ENCODE results near the gene DUSP6.
"Not testable (repeated sequence)": the region's sequence is repeated elsewhere in the genome, so short reads cannot be mapped to it uniquely, and the experiment has no call there.

DUSP6 gene

DNA sequence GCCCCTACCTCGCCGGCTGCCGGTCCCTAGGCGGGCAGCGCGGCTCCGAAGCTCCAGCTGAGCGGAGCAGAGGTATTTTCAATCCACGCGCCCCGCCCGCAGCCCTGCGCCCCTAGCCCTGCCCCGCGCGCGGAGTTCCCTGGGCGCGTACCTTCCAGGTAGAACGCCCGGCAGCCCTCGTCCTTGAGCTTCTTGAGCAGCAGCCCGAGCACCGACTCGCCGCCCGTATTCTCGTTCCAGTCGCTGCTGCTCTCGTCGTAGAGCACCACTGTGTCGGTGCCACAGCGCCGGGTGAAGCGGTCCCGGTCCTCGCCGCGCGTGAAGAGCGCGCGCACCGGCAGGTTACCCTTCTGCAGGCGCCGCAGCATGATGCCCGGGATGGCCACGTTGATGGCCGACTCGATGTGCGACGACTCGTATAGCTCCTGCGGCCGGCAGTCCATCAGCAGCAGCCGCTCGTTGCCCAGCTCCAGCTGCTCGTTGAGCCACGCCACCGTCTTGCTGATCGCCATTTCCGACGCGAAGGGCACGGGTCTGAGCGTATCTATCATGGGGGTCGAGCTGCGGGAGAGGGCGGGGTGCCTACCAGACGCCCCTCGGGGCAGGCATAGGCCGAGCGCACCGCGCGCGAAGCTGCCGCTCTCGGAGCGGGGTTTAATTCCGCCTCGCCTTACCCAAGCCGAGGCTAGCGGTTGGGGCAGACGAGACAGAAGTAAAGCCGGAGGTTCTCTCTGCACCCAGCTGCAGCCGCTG, 636 bp downstream of the DUSP6 start:
- peak; percentile 53 for DNase-seq

GRCh38 chr12:89350630-89351488, 1.4 kb downstream of the DUSP6 start:
- DNase-seq, result peak; percentile 40

DNA sequence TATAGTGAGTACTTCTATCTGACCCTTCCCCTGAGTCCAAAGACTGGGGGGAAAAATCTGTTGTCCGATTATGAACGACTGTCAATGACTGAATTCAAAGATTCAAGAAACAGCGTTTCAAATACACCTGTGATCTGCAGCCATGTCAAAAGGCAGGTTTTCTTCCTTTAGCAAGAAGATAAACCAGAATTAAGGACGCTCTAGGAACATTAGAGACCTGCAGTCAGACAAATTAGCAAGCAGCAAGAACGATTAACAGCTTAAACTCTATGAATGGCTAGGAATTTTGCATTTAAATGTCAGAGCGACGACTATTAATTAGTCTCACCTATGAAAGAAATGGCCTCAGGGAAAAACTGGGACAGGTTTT, 2.1 kb downstream of the DUSP6 start:
- DNase-seq, result no peak

DNA sequence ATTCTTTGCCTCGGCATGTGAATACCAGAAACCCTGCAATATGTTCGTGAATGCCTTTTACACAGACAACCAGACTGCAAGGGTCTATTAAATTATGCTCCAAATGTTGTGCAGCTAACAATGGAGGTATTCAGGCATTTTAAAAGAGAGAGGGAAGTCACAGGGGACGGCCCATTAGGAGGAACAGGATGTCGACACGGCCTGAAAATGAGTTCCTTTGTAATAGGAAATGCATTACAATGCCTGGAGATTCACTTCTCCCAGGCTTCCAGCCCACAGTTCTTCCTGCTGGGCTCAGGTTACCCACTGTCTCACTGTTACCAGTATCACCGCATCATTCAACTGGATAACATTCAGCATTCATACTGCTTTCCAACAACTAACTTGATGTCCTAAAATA, 2.5 kb downstream of the DUSP6 start:
- no peak for DNase-seq

DNA sequence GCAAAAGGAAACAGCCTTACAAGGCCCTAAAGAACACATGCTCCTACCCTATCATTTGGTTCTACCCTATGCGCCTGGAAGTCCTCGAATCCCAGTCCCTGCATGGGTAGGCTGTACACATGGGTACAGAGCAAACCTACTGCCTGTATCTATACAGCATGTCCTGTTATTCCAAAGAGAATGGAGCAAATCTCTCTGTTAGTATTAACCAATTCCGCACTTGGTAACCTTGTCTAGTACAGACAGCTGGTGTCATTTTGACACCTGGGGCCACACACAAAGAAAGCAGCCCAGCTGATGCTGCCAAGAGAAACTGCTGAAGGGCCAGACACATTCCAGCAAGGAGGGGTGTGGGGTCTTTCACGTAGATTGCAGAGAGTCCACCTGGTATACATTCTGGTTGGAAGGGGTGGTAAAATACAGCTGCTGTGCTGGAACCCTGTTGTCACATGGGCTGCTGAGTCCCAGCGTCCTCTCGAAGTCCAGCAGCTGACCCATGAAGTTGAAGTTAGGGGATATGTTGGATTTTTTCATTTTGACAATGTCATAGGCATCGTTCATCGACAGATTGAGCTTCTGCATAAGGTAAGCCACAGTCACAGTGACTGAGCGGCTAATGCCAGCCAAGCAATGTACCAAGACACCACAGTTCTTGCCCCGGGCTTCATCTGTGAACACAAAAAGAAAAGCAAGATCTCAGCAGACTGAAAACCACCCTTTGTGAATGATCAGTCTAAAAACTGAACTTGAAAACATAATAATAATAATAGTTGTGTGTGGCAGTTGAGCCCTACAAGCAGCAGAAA, 3.2 kb downstream of the DUSP6 start:
- no peak for DNase-seq

DNA sequence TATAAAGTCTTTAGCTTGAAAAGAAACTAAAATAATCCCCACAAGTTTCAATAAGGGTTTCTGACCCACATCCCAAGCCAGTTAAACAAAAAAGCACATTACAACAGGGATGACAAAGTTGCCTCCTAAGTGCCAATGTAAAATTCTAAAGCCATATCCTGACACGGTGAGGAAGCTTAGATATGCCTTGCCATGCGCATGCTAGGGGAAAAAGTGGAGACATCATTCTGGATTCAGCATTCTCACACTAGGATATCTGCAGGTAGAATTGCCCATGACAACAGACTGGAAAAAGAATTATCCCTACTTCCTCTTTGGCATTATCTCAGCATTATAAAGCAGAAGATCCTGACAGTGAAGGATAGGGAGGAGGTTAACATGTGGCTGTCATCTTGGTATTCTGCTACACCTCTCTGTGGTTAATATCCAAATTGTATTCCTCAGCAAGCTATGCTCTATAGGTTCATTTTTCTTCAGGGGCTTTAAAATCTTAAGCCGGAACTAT, 4.9 kb downstream of the DUSP6 start:
- DNase-seq, result no peak

- DNase-seq, result no peak
These were observed 5.5 kb downstream of the DUSP6 start for GRCh38 chr12:89346741-89347324.

DNA sequence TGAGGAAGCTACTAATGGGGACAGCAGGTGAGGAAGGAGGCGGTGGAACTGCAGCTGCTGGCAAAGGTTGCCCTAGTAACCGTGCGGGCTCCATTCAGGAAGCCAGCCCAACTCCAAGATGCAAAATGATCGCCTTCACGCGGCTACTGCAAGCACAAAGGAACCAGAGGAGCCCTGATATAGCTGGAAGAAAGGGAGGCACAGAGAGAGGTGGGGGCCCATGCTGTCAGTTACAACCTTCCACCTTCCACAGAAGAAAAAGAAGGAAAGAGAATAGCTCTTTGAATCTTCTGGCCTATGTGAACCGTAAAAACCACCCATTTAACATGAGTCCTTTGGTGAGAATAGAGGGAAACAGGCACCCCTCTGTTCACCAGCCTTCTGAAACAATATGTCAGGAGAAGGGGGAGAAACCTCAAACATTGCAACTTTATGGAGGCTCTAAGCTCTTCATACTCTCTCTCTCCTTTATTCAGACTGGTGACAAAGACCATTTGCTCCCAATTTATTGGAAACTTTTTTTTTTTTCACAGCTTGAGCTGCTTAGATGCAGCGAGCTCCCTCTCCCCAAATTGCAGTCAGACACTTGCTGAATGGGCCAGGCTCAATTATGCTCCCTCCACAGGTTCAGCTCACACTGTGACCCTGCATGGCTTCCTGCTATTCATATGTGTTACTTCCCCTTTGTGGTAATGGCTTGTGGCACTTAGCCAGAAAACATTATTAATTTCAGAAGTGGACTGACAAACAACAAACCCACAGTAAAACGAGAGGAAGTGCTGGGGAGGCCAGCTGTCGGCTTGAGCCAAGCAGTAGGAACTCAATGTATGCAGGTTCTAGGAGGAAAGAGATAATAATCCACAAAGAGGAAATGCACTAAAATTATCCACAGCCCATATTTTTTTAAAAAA, 6.2 kb downstream of the DUSP6 start:
- peak; percentile 48 for DNase-seq

DNA sequence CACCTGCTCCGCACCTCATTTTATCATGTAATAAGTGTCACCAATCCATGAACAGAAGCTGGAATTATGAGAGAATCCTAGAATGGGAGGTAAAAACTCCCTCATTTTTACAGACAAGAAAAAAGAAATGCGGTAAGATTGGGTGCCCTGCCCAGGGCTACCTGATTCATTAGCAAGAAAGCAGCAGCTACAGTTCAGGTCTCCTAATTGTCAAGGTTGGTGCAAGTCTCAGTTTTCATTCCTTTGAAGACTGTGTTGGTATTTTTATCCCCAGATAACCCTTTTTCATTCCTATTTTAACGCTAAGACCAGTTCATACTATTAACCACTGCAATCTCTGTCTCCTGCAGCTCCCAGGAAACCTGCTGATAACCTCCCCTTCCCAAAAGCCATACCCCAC, 6.9 kb downstream of the DUSP6 start:
- DNase-seq, result no peak

DNA sequence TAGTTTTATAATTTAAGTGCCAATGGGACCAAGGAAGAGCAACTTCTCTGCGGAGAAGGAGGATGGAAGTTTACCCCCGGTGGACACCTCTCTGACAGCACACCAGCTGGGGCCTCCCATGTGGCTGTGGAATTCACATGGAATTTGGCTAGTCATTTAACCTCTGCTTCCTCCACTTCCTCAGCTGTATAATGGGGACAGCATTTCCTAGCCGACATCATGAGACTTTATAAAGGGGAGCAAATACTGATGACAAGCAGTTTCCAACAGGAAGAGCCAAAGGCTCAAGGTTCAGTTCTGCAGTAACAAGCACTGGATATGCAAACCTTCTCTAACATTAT, 7.5 kb downstream of the DUSP6 start:
- DNase-seq, result no peak

- DNase-seq, result no peak
These were observed 8.0 kb downstream of the DUSP6 start for GRCh38 chr12:89344043-89344861.

- no peak for DNase-seq
These were observed 9.2 kb downstream of the DUSP6 start for GRCh38 chr12:89343127-89343526.

DNA sequence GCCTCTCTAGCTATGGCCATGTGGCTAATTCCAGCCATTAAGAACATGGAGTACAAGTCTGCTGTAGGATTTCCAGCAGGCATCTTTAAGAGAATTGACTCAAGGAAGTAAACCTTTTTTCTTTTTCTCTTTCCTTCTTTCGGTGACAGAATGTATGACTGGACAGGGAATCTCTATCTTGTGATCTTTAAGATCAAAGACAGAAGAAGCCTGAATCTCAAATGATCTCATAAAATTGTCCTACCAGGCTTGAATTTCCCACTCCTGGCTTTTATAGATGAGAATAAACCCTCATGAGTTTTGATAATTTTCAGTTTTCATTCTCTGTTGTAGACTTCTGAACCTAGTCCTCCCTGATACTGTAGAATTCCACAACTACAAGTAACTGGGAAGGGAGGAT, 11.4 kb downstream of the DUSP6 start:
- no peak for DNase-seq

- no peak for DNase-seq
These were observed 12.8 kb downstream of the DUSP6 start for GRCh38 chr12:89339526-89339925.

- DNase-seq, result not testable (repeated sequence)
These were observed 15.2 kb downstream of the DUSP6 start for GRCh38 chr12:89337136-89337535.

DNA sequence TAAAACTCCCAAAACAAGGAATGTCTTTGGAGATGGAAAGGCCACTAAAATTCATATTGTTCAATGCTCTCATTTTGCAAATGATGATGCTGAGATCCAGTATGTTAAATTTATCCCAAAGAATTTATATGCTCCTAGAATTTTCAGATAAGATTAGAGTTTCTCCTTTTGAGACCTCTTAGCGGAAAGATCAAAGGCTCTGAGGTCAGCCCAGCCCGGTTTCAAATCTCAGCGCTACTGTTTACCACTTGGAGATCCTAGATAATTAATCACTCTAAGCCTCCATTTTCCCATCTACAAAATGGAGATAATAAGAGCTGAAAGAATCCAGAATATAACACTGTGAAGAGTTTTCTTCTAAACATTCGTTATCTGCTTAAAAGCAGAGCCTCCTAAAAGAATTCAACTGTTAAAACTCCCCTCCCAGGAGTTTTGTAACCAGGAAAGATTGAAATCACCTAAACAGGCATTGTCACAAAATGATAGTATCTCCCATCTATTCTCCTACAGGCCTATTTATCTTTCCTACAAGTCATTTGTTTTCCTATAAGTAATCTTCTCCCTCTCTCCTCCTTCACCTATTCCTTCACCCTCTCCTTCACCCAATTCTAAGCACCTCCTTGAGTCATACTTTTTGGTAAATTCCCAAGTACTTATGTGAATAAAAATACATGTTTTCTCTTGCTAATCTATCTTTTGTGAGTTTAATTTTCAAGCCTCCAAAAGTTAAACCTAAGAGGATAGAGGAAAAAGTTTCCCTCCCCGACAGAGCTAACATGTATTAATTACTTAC, 16.7 kb downstream of the DUSP6 start:
- no peak for DNase-seq

DNA sequence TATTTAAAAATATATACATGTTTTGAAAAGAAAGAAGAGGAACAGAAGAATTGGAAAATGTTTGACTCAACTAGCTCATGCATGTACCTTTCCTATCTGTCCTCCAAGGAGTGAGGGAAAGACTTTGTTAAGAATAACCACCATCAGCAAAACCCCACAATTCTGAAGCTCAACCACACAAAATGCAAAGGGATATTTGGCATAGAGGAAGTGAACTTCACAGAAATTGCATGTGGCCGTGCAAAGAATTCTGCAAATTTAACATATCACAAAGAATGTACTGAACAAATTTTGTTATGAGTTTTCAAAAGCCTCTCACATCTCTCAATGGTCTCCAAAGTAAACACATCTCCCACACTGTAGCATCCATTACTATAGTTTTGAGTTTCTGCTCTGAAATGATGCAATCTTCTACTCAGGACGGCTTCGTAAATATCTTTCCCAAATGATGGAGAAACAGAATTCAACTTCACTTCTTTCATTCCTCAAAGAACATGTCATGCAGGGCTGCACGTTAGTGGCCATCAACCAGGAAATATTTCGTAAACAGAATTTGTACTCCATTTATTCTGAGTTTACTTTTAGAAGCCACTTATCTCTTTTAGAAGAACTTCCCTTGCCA, 17.6 kb downstream of the DUSP6 start:
- no peak for DNase-seq

- DNase-seq, result peak; percentile 48
These were observed 18.6 kb downstream of the DUSP6 start for GRCh38 chr12:89333564-89334252.
